SHP77 treated with DMSO at 0.1 percent for 48 hours (cell line): ENCODE data around the gene SRGAP3.

Experiments
- DNase-seq: peaks from one replicate; lab custom pipeline; 2025; lab: John Stamatoyannopoulos, UW

SRGAP3 gene

GRCh38 chr3:9143184-9143583 is 106.3 kb downstream of the SRGAP3 start:
- DNase-seq = no peak

- no peak for DNase-seq
These were observed 107.1 kb downstream of the SRGAP3 start for GRCh38 chr3:9142362-9142761.

- DNase-seq = no peak
These were observed 107.5 kb downstream of the SRGAP3 start for GRCh38 chr3:9141928-9142289.

GRCh38 chr3:9139366-9139765 is 110.1 kb downstream of the SRGAP3 start:
- DNase-seq = no peak

- no peak for DNase-seq
These were observed 111.8 kb downstream of the SRGAP3 start for GRCh38 chr3:9137676-9138075.

- no peak for DNase-seq
These were observed 112.5 kb downstream of the SRGAP3 start for GRCh38 chr3:9136746-9137465.

GRCh38 chr3:9135930-9136525 is 113.4 kb downstream of the SRGAP3 start:
- no peak for DNase-seq

- no peak for DNase-seq
These were observed 113.9 kb downstream of the SRGAP3 start for GRCh38 chr3:9135526-9135925.

- no peak for DNase-seq
These were observed 115.8 kb downstream of the SRGAP3 start for GRCh38 chr3:9133656-9134055.

- DNase-seq = no peak
These were observed 118.8 kb downstream of the SRGAP3 start for GRCh38 chr3:9130345-9131305.

GRCh38 chr3:9129365-9129764 is 120.1 kb downstream of the SRGAP3 start:
- DNase-seq = no peak

GRCh38 chr3:9125278-9125951 is 124.0 kb downstream of the SRGAP3 start:
- no peak for DNase-seq

- DNase-seq = no peak
These were observed 124.7 kb downstream of the SRGAP3 start for GRCh38 chr3:9124730-9125129.

GRCh38 chr3:9123840-9124239 is 125.6 kb downstream of the SRGAP3 start:
- DNase-seq = no peak

- no peak for DNase-seq
These were observed 126.6 kb downstream of the SRGAP3 start for GRCh38 chr3:9122732-9123364.

- DNase-seq = no peak
These were observed 128.0 kb downstream of the SRGAP3 start for GRCh38 chr3:9121366-9122001.

- no peak for DNase-seq
These were observed 130.1 kb downstream of the SRGAP3 start for GRCh38 chr3:9119331-9119730.

GRCh38 chr3:9118222-9118621 is 131.2 kb downstream of the SRGAP3 start:
- no peak for DNase-seq

- no peak for DNase-seq
These were observed 132.2 kb downstream of the SRGAP3 start for GRCh38 chr3:9117220-9117619.

GRCh38 chr3:9116336-9116735 is 133.1 kb downstream of the SRGAP3 start:
- DNase-seq = no peak

- DNase-seq = no peak
These were observed 134.1 kb downstream of the SRGAP3 start for GRCh38 chr3:9115336-9115735.
